Spleen (tissue), 11 donors: ENCODE data around the gene MAMLD1. TPM values are rescaled to one million over a fixed set of nuclear protein-coding genes. Genes with fewer than 3 reads are reported as not detected.

Experiments used
- DNase-seq: peaks from one replicate; pipeline ENCODE4 v3.0.0-alpha.2; 2020
- H3K27ac ChIP-seq, 8 donors: fragments of 200-600 bp; sonication (generic) in 7 of 8; 1 replicate in 4 of 8; 2 replicates in 4 of 8; pipeline versions ENCODE4 v1.5.0 to v1.8.0; 2016 to 2021; ENCODE audit warnings: inconsistent platforms in 4 of 8, mild to moderate bottlenecking in 4 of 8, moderate library complexity in 1 of 8
- H3K27me3 ChIP-seq, 7 donors: fragments of 200-600 bp; sonication (generic) in 6 of 7; replicated peaks in 1 of 7; 1 replicate in 4 of 7; 2 replicates in 3 of 7; pipeline versions ENCODE4 v1.5.0 to v1.8.0; 2016 to 2021; ENCODE audit warnings: inconsistent platforms in 3 of 7, mild to moderate bottlenecking in 1 of 7
- H3K36me3 ChIP-seq, 6 donors: fragments of 200-600 bp; sonication (generic) in 5 of 6; 1 replicate in 4 of 6; 2 replicates in 2 of 6; pipeline versions ENCODE4 v1.5.0 to v1.8.0; 2016 to 2021; ENCODE audit warnings: inconsistent platforms in 2 of 6
- H3K4me1 ChIP-seq, 6 donors: fragments of 200-600 bp; sonication (generic) in 5 of 6; 1 replicate in 3 of 6; 2 replicates in 3 of 6; pipeline versions ENCODE4 v1.5.0 to v1.8.0; 2016 to 2021; ENCODE audit warnings: inconsistent platforms in 3 of 6
- H3K4me3 ChIP-seq, 8 donors: fragments of 200-600 bp; sonication (generic) in 7 of 8; 1 replicate in 4 of 8; 2 replicates in 4 of 8; pipeline versions ENCODE4 v1.5.0 to v1.8.0; 2016 to 2021; ENCODE audit warnings: inconsistent platforms in 4 of 8, mild to moderate bottlenecking in 4 of 8, moderate library complexity in 2 of 8
- H3K9me3 ChIP-seq, 8 donors: fragments of 200-600 bp; sonication (generic) in 7 of 8; 1 replicate in 4 of 8; 2 replicates in 4 of 8; pipeline versions ENCODE4 v1.5.0 to v1.8.0; 2016 to 2021; ENCODE audit warnings: inconsistent platforms in 4 of 8
- POLR2A ChIP-seq, 3 donors: fragments of 450-650 bp; IDR thresholded peaks; one replicate each; pipeline ENCODE4 v1.5.1; 2017; ENCODE audit warnings: antibody characterized with exemption in 3 of 3, mild to moderate bottlenecking in 1 of 3
- POLR2AphosphoS5 ChIP-seq, 3 donors: sonication (generic); formaldehyde crosslinking; IDR thresholded peaks; one replicate each; pipeline ENCODE4 v1.5.1; 2017; ENCODE audit warnings: antibody characterized with exemption in 3 of 3
- WGBS, 5 donors: extraction: QIAGEN DNeasy Blood & Tissue Kit in 3 of 5; methylation state at CpG; one replicate each; pipeline versions ENCODE4 v1.1.5 to v1.1.7; 2013 to 2018; 5-methylcytosine and 5-hydroxymethylcytosine counted together
- intact Hi-C: fragments of 100-400 bp; cut with DNase I; formaldehyde crosslinking; loops from one replicate; pipeline ENCODE4 v1.15.0; 2023; ENCODE audit warnings: low total_unique reads
- polyA plus RNA-seq, 3 donors: library from polyadenylated mRNA; stranded (reverse); fragments of 200-250 nt; gene quantifications; one replicate each; pipeline ENCODE4 v1.2.1, GENCODE V29; 2013
- total RNA-seq, 7 donors: library from RNA; depleted of rRNA in 3 of 7; stranded (reverse); fragments of >200 nt in 3 of 7; fragmentation: NEBNext Ultra II Directional in 4 of 7; extraction: Animal tissue kit (Norgen Biotek cat#: 25700) in 4 of 7; gene quantifications; one replicate each; pipeline versions ENCODE4 v1.1.0 to v1.2.1, GENCODE V29; 2016 to 2021
- TF ChIP-seq, protein P1 (sequence below), 11 experiments: fragments of 200-600 bp in 7 of 11; fragments of 450-650 bp in 4 of 11; sonication (generic) in 4 of 11; IDR thresholded peaks in 8 of 11; conservative IDR thresholded peaks in 3 of 11; 1 replicate in 7 of 11; 2 replicates in 4 of 11; pipeline versions ENCODE4 v1.4.0 to v1.8.0; 2016 to 2021; ENCODE audit warnings: antibody characterized with exemption in 11 of 11, inconsistent platforms in 4 of 11, mild to moderate bottlenecking in 1 of 11
- donor health status: healthy with polysubstance abuse.
- donor health status: DM: no; HTN: no; CAD: no; lungs with moderate emphysema.
- donor health status: DM: no; HTN: no; CAD: no.
- donor health status: Bipolar disorder and iron deficiency.
- donor health status: healthy.
- donor health status: DM: no; HTN: no; CAD: no.
- donor health status: DM: yes; HTN: yes; CAD: no.

The MAMLD1 gene
- total and polyA plus RNA-seq, 10 donors = 1.2 to 7.3 (median 3.7) TPM

- intact Hi-C loops = no loop called here
- H3K36me3 ChIP-seq = no peaks in the 10 kb centered on the region
- H3K27ac ChIP-seq = no peak overlapping the region
- TF ChIP-seq, protein P1, sequence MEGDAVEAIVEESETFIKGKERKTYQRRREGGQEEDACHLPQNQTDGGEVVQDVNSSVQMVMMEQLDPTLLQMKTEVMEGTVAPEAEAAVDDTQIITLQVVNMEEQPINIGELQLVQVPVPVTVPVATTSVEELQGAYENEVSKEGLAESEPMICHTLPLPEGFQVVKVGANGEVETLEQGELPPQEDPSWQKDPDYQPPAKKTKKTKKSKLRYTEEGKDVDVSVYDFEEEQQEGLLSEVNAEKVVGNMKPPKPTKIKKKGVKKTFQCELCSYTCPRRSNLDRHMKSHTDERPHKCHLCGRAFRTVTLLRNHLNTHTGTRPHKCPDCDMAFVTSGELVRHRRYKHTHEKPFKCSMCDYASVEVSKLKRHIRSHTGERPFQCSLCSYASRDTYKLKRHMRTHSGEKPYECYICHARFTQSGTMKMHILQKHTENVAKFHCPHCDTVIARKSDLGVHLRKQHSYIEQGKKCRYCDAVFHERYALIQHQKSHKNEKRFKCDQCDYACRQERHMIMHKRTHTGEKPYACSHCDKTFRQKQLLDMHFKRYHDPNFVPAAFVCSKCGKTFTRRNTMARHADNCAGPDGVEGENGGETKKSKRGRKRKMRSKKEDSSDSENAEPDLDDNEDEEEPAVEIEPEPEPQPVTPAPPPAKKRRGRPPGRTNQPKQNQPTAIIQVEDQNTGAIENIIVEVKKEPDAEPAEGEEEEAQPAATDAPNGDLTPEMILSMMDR (IDR thresholded peaks at IDR 0.05 in 8 of 11, conservative IDR thresholded peaks at IDR 0.05 in 3 of 11) = no peak
- no peak for TF ChIP-seq POLR2A (IDR thresholded peaks at IDR 0.05)
- 64 to 90% (median 72%) methylated on average over 6 of the region's 6 CpGs for WGBS, 5 donors
- no peaks in the 10 kb centered on the region for H3K27me3 ChIP-seq
- DNase-seq = no peak
- peaks cover 0 to 1% (median 0%) of the 10 kb centered on the region in 6 donors for H3K4me1 ChIP-seq
- peaks cover 0 to 27% (median 12%) of the 10 kb centered on the region in 8 donors for H3K9me3 ChIP-seq
- no peak overlapping the region for H3K4me3 ChIP-seq
Observed at GRCh38 chrX:150537851-150538250, 174.7 kb downstream of the MAMLD1 start.

DNA sequence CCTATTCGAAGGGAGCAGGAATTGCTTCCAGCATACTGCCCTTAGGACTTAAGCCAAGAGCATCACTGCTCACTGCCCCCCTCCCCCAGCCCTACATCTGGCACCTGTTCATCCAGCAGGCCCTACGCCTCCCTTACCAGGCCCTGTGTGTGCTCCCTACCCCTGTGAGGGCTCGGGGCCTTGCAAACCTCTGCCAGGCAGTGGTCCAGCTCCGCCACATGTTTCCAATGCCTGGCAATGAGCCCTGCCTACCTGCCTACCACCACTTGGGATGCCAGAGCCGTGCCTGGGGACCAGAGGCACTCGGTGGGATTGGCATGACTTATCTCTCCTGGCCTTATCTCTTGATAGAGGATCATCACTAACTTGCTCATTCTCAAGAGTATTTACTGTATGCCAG, 177.8 kb downstream of the MAMLD1 start:
- no peak for DNase-seq
- no peak overlapping the region for H3K4me3 ChIP-seq
- intact Hi-C loops = no loop called here
- TF ChIP-seq POLR2AphosphoS5 (IDR thresholded peaks at IDR 0.05) (no peak), POLR2A (IDR thresholded peaks at IDR 0.05) (no peak)
- TF ChIP-seq, protein P1 (IDR thresholded peaks at IDR 0.05 in 8 of 11, conservative IDR thresholded peaks at IDR 0.05 in 3 of 11) = no peak
- H3K27ac ChIP-seq = no peak overlapping the region
- H3K27me3 ChIP-seq = no peaks in the 10 kb centered on the region
- peaks cover 0 to 17% (median 12%) of the 10 kb centered on the region in 8 donors for H3K9me3 ChIP-seq
- H3K36me3 ChIP-seq = no peaks in the 10 kb centered on the region
- H3K4me1 ChIP-seq = peaks cover 0 to 13% (median 5%) of the 10 kb centered on the region in 6 donors
- WGBS, 5 donors = 53 to 89% (median 85%) methylated on average over 2 to 6 of the region's 6 CpGs

- H3K9me3 ChIP-seq = no peaks in the 10 kb centered on the region
- DNase-seq = no peak
- H3K27me3 ChIP-seq = no peaks in the 10 kb centered on the region
- H3K4me3 ChIP-seq = no peak overlapping the region
- no peaks in the 10 kb centered on the region for H3K36me3 ChIP-seq
- H3K27ac ChIP-seq = no peak overlapping the region
- peaks cover 4 to 32% (median 19%) of the 10 kb centered on the region in 6 donors for H3K4me1 ChIP-seq
- WGBS, 5 donors = 85 to 93% (median 91%) methylated on average over 3 to 4 of the region's 4 CpGs
- intact Hi-C loops = no loop called here
- TF ChIP-seq POLR2AphosphoS5 (IDR thresholded peaks at IDR 0.05) = no peak
- no peak for TF ChIP-seq POLR2A (IDR thresholded peaks at IDR 0.05)
- TF ChIP-seq, protein P1 (IDR thresholded peaks at IDR 0.05 in 8 of 11, conservative IDR thresholded peaks at IDR 0.05 in 3 of 11) = no peak
Observed at GRCh38 chrX:150542846-150543229, 179.7 kb downstream of the MAMLD1 start.

- 71 to 87% (median 78%) methylated on average over 7 to 13 of the region's 13 CpGs for WGBS, 5 donors
Observed at GRCh38 chrX:150543230-150544155, 180.4 kb downstream of the MAMLD1 start.

More at GRCh38 chrX:150543230-150544155, 180.4 kb downstream of the MAMLD1 start:
- no peaks in the 10 kb centered on the region for H3K36me3 ChIP-seq
- TF ChIP-seq, protein P1 (IDR thresholded peaks at IDR 0.05 in 8 of 11, conservative IDR thresholded peaks at IDR 0.05 in 3 of 11) = no peak
- TF ChIP-seq POLR2A (IDR thresholded peaks at IDR 0.05) = no peak
- no peak for TF ChIP-seq POLR2AphosphoS5 (IDR thresholded peaks at IDR 0.05)
- H3K4me1 ChIP-seq = peaks cover 4 to 38% (median 22%) of the 10 kb centered on the region in 6 donors
- no peak overlapping the region for H3K27ac ChIP-seq
- H3K27me3 ChIP-seq = no peaks in the 10 kb centered on the region
- no peaks in the 10 kb centered on the region for H3K9me3 ChIP-seq
- DNase-seq = no peak
- H3K4me3 ChIP-seq = no peak overlapping the region
- intact Hi-C loops = no loop called here
